ENCODE measurements around the gene METAP2.
"Not testable (repeated sequence)": the region's sequence is repeated elsewhere in the genome, so short reads cannot be mapped to it uniquely, and the experiment has no call there.

DNA sequence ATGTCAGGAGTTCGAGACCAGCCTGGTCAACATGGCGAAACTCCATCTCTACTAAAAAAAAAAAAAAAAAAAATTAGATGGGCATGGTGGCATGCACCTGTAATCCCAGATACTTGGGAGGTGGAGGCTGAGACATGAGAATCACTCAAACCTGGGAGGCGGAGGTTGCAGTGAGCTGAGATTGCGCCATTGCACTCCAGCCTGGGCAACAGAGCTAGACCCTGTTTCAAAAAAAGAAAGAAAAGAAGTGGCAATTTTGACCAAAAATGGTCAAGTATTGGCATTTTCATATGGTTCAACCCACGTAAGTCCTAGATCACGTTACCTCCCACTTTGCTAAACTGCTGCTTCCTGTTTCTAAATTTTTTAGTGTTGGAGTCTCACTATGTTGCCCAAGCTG is 8.6 kb downstream of the METAP2 start:
- TF ChIP-seq, protein P1, sequence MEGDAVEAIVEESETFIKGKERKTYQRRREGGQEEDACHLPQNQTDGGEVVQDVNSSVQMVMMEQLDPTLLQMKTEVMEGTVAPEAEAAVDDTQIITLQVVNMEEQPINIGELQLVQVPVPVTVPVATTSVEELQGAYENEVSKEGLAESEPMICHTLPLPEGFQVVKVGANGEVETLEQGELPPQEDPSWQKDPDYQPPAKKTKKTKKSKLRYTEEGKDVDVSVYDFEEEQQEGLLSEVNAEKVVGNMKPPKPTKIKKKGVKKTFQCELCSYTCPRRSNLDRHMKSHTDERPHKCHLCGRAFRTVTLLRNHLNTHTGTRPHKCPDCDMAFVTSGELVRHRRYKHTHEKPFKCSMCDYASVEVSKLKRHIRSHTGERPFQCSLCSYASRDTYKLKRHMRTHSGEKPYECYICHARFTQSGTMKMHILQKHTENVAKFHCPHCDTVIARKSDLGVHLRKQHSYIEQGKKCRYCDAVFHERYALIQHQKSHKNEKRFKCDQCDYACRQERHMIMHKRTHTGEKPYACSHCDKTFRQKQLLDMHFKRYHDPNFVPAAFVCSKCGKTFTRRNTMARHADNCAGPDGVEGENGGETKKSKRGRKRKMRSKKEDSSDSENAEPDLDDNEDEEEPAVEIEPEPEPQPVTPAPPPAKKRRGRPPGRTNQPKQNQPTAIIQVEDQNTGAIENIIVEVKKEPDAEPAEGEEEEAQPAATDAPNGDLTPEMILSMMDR (IDR thresholded peaks at IDR 0.05) = not testable (repeated sequence)
- TF ChIP-seq, protein P2, sequence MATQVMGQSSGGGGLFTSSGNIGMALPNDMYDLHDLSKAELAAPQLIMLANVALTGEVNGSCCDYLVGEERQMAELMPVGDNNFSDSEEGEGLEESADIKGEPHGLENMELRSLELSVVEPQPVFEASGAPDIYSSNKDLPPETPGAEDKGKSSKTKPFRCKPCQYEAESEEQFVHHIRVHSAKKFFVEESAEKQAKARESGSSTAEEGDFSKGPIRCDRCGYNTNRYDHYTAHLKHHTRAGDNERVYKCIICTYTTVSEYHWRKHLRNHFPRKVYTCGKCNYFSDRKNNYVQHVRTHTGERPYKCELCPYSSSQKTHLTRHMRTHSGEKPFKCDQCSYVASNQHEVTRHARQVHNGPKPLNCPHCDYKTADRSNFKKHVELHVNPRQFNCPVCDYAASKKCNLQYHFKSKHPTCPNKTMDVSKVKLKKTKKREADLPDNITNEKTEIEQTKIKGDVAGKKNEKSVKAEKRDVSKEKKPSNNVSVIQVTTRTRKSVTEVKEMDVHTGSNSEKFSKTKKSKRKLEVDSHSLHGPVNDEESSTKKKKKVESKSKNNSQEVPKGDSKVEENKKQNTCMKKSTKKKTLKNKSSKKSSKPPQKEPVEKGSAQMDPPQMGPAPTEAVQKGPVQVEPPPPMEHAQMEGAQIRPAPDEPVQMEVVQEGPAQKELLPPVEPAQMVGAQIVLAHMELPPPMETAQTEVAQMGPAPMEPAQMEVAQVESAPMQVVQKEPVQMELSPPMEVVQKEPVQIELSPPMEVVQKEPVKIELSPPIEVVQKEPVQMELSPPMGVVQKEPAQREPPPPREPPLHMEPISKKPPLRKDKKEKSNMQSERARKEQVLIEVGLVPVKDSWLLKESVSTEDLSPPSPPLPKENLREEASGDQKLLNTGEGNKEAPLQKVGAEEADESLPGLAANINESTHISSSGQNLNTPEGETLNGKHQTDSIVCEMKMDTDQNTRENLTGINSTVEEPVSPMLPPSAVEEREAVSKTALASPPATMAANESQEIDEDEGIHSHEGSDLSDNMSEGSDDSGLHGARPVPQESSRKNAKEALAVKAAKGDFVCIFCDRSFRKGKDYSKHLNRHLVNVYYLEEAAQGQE (IDR thresholded peaks at IDR 0.05; ENCODE audit: low read depth, low read length) = not testable (repeated sequence)
- TF ChIP-seq EZH2phosphoT487 (IDR thresholded peaks at IDR 0.05; ENCODE audit: borderline replicate concordance, low read depth); POLR2AphosphoS5 (IDR thresholded peaks at IDR 0.05; ENCODE audit: low read depth, low read length); SMC3 (IDR thresholded peaks at IDR 0.05; ENCODE audit: low read depth, low read length); FOXJ3 (CRISPR knock-in tag; IDR thresholded peaks at IDR 0.05); PBX3 (IDR thresholded peaks at IDR 0.05); EP300 (IDR thresholded peaks at IDR 0.05; ENCODE audit: borderline replicate concordance in 1 of 2, low read depth in 1 of 2, low read length in 1 of 2); MAX (IDR thresholded peaks at IDR 0.05; ENCODE audit: low read depth): not testable (repeated sequence)

Measured in SK-N-SH (cell line).